ENCODE measurements around the gene BBS9. TPM values are rescaled to one million over a fixed set of nuclear protein-coding genes. Genes with fewer than 3 reads are reported as not detected.

The BBS9 gene
- total and polyA plus RNA-seq, 9 of the 15 experiments (the other 6 are each of a cell fraction or from before 2014, with no cell fraction given), result 0.77 to 3.3 (median 2.4) TPM

DNA sequence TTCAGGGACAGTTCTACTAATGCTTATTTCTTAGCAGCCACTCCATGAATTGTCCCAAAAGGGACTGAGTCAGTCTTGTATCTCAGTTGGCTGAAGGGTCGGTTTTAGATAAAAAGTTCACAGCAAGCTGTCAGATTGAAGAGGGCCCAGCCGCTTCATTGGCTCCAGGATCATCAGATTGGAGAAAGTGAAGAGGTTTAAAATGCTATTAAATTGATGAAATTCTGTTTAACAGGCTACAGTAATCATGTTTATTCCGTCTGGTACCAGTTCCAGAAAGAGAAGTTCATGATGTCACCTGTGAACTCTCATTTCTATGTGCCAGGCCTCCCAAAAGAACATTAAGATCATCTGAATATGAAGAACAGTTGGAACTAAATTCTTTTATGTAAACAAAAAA, 481.6 kb downstream of the BBS9 start:
- Histone ChIP-seq H2AFZ (ENCODE audit: low read depth, low read length) (no peak overlapping the region), H3K4me3 (no peak overlapping the region), H3K36me3 (ENCODE audit: control insufficient read depth, insufficient read depth, low read length) (no peaks in the 10 kb centered on the region), H3K9ac (ENCODE audit: insufficient read depth in 1 of 2, low read depth in 2 of 2, low read length in 2 of 2) (no peak overlapping the region), H3K79me2 (ENCODE audit: control insufficient read depth, insufficient read depth, low read length) (no peaks in the 10 kb centered on the region), H3K4me1 (replicated peaks in 1 of 2; ENCODE audit: control insufficient read depth in 2 of 2, insufficient read depth in 2 of 2, low read length in 2 of 2) (no peaks in the 10 kb centered on the region), H3K27ac (ENCODE audit: extremely low read depth, low read depth, low read length) (no peak overlapping the region), H3K27me3 (ENCODE audit: control insufficient read depth in 2 of 2, insufficient read depth in 2 of 2, low read length in 2 of 2) (no peaks in the 10 kb centered on the region), H3K9me1 (ENCODE audit: control insufficient read depth, insufficient read depth, low read length) (no peaks in the 10 kb centered on the region), H3K4me2 (ENCODE audit: insufficient read depth, low read length) (no peak overlapping the region), H4K20me1 (replicated peaks; ENCODE audit: control insufficient read depth, insufficient read depth, low read length) (no peaks in the 10 kb centered on the region), H3K9me3 (replicated peaks; ENCODE audit: control insufficient read depth, insufficient read depth, low read depth, low read length) (no peaks in the 10 kb centered on the region)
- ChIA-PET CTCF (ENCODE audit: low intra/inter-chr PET ratio) (no interaction called here), POLR2A (no interaction called here)
- no TSS peak for BruUV-seq (replicated peaks)
- in situ Hi-C loops (cut with MboI) (no loop called here), intact Hi-C loops (cut with micrococcal nuclease) (no loop called here)
- DNase-seq (ENCODE audit: extremely low read depth in 1 of 4, low spot score in 3 of 4) (no peak), ATAC-seq (no peak), FAIRE-seq (no peak)
- no peak for TF ChIP-seq RBM14 (IDR thresholded peaks at IDR 0.05; ENCODE audit: borderline replicate concordance, insufficient read depth, low read depth, low read length)
- TF ChIP-seq, protein P1, sequence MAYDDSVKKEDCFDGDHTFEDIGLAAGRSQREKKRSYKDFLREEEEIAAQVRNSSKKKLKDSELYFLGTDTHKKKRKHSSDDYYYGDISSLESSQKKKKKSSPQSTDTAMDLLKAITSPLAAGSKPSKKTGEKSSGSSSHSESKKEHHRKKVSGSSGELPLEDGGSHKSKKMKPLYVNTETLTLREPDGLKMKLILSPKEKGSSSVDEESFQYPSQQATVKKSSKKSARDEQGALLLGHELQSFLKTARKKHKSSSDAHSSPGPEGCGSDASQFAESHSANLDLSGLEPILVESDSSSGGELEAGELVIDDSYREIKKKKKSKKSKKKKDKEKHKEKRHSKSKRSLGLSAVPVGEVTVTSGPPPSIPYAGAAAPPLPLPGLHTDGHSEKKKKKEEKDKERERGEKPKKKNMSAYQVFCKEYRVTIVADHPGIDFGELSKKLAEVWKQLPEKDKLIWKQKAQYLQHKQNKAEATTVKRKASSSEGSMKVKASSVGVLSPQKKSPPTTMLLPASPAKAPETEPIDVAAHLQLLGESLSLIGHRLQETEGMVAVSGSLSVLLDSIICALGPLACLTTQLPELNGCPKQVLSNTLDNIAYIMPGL (CRISPR knock-in tag; IDR thresholded peaks at IDR 0.05), result no peak
- no peak for TF ChIP-seq MAFG (tag; conservative IDR thresholded peaks at IDR 0.05)
- TF ChIP-seq, protein P2, sequence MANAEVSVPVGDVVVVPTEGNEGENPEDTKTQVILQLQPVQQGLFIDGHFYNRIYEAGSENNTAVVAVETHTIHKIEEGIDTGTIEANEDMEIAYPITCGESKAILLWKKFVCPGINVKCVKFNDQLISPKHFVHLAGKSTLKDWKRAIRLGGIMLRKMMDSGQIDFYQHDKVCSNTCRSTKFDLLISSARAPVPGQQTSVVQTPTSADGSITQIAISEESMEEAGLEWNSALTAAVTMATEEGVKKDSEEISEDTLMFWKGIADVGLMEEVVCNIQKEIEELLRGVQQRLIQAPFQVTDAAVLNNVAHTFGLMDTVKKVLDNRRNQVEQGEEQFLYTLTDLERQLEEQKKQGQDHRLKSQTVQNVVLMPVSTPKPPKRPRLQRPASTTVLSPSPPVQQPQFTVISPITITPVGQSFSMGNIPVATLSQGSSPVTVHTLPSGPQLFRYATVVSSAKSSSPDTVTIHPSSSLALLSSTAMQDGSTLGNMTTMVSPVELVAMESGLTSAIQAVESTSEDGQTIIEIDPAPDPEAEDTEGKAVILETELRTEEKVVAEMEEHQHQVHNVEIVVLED (CRISPR knock-in tag; IDR thresholded peaks at IDR 0.05), result no peak
- no peak for TF ChIP-seq SIRT6 (IDR thresholded peaks at IDR 0.05; ENCODE audit: low read depth, low read length)
- TF ChIP-seq CBFA2T2 (conservative IDR thresholded peaks at IDR 0.05), result no peak
- no peak for TF ChIP-seq BMI1 (IDR thresholded peaks at IDR 0.05; ENCODE audit: low read length)
- no peak for TF ChIP-seq ZC3H8 (IDR thresholded peaks at IDR 0.05)
- TF ChIP-seq ZNF830 (CRISPR knock-in tag; IDR thresholded peaks at IDR 0.05), result no peak
- no peak for TF ChIP-seq NFXL1 (CRISPR knock-in tag; IDR thresholded peaks at IDR 0.05)
- no peak for TF ChIP-seq HNRNPL (IDR thresholded peaks at IDR 0.05; ENCODE audit: low read depth, low read length)
- no peak for TF ChIP-seq KDM5B (IDR thresholded peaks at IDR 0.05; ENCODE audit: insufficient replicate concordance, low read depth, low read length)
- no peak for TF ChIP-seq YY1 (IDR thresholded peaks at IDR 0.05; ENCODE audit: borderline replicate concordance in 1 of 3, control insufficient read depth in 1 of 3, extremely low read depth in 1 of 3, insufficient read depth in 3 of 3, insufficient read length in 1 of 3, insufficient replicate concordance in 2 of 3, low read depth in 1 of 3, low read length in 2 of 3)
- TF ChIP-seq ZNF282 (CRISPR knock-in tag; IDR thresholded peaks at IDR 0.05), result no peak
- 0% methylated on average over 3 of the region's 3 CpGs for WGBS (ENCODE audit: insufficient coverage, low coverage, missing lambda C conversion rate)

All from K562 (cell line).